GM15510 (cell line): ENCODE data around the gene MYO5C.

Experiments used
- POLR2A ChIP-seq: IDR thresholded peaks from 3 replicates; pipeline ENCODE4 v1.6.1; 2011; ENCODE audit warnings: borderline replicate concordance; ENCODE audit not compliant: insufficient read length; ENCODE audit errors: extremely low read depth

Gene MYO5C

GRCh38 chr15:52146261-52146660 is 149.3 kb downstream of the MYO5C start:
- TF ChIP-seq POLR2A = no peak

GRCh38 chr15:52144656-52145178 is 150.9 kb downstream of the MYO5C start:
- no peak for TF ChIP-seq POLR2A

- TF ChIP-seq POLR2A = no peak
Observed at GRCh38 chr15:52143873-52144272, 151.7 kb downstream of the MYO5C start.
